GM18517 (cell line): Measurements from ENCODE around the gene ISM1.
"Not testable (repeated sequence)": the region's sequence is repeated elsewhere in the genome, so short reads cannot be mapped to it uniquely, and the experiment has no call there.

Experiments
- ATAC-seq: cut with Tn5 transposase; IDR thresholded peaks from one replicate; pipeline ENCODE4 v1.9.1; 2021; ENCODE audit warnings: mild to moderate bottlenecking, moderate library complexity; ENCODE audit not compliant: unreplicated experiment

Gene ISM1

DNA sequence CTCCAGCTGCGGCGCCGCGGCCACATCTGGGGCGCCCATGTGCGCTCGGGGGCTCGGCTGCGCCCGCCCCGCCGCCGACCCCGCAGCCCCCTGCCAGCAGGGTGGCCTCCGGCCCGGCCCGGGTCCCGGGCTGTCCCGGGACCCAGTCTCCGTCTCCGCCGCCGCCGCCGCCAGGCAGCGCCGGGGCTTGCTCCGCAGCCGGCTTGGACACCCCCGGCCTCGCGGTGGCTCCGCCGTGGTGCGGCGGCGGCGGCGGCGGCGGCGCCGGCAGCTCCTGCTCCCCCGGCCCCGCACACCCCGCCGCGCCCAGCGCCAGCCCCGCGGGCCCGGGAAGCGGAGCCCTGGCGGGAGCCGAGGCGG, 219 bp downstream of the ISM1 start:
- ATAC-seq: no peak

- ATAC-seq: peak; percentile 72
Observed at GRCh38 chr20:13221673-13222318, 722 bp downstream of the ISM1 start.

GRCh38 chr20:13222319-13222716, 1.2 kb downstream of the ISM1 start:
- no peak for ATAC-seq

- ATAC-seq: no peak
Observed at GRCh38 chr20:13223736-13224520, 2.9 kb downstream of the ISM1 start.

DNA sequence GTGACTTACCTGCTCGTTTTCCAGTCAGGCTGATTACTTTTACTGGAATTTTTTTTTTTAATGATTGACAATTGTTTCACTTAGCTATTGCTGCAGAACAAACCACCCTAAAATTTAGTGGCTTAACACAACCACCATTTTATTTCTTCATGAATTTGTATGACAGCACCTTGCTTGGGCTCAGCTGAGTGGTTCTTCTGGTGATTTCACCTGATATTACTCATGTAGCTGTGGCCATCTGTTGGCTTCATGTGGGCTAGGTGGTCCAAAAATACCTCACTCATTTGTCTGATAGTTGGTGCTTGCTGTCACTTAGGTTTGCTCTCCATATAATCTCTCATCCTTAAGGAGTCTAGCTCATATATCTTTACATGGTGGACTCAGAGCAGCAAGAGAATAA, 5.3 kb downstream of the ISM1 start:
- ATAC-seq: no peak

DNA sequence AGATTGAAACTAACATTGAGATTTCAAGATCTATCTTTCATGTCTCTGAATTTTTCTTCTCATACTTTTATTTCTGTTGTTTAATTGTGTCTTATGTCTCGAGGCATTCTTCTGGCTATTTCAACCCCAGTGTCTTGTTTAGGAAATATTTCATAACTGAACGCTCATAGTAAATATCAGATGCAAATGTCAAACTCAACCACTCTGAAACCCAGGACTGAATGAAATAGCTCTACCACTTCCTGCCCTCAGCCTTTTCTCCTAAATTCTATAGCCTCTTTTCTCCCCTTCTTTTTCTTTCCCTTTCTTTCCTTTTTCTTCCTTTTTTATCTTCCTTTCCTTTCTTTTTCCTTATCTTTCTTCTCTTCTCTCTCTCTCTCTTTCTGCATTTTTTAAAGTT, 7.7 kb downstream of the ISM1 start:
- ATAC-seq: no peak

DNA sequence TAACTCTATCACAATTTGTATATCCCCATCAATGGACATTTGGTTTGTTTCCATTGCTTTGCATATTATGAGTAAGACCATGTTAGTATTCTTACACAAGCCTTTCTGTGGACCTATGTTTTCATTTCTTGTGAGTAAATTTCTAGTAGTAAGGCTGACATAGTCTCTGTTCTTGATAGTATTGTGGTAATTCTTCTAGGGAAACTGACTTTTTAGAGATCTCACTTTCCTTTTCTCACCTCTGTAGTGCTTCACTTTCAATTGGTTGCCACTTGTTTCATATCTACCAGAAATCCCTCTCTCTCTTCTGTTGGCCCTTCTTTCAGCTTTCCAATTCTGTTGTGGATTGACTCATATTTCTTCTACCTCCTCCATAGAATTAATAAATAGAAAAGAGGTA, 8.5 kb downstream of the ISM1 start:
- ATAC-seq: peak; percentile 72

- ATAC-seq: no peak
Observed at GRCh38 chr20:13231031-13231752, 10.1 kb downstream of the ISM1 start.

DNA sequence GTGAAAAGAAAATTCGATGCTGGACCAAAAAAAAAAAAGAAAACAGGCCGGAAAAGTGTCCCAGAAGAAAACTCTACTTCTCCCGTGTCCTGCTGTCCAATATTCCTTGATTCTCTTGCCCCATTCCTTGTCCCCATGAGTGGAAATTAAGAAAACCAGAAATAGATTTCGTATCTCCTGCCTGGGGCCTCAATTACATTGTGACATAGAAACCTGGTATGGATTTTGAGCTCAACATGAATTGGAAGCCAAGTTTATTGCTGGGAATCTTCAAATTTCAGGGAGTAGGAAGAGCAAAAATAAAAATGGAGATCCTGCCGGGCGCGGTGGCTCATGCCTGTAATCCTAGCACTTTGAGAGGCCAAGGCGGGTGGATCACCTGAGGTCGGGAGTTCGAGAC, 11.9 kb downstream of the ISM1 start:
- no peak for ATAC-seq

DNA sequence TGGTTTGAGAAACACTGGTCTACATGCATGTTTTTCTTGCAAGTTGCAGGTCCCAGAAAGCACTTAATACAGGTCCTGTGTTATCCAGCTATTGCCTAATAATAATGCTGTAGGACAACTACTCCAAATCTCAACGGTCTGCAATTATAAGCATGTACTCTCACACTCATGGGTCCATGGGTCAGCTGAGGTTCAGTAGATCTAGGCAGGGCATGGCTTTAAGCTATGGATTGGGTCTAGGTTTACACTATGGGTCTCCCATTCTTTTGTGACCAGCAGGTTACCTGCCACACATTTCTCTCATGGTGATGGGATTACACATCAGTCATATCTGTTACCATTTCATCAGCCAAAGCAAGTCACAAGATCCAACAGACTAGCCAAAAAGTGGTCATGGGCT, 13.9 kb downstream of the ISM1 start:
- ATAC-seq: no peak

DNA sequence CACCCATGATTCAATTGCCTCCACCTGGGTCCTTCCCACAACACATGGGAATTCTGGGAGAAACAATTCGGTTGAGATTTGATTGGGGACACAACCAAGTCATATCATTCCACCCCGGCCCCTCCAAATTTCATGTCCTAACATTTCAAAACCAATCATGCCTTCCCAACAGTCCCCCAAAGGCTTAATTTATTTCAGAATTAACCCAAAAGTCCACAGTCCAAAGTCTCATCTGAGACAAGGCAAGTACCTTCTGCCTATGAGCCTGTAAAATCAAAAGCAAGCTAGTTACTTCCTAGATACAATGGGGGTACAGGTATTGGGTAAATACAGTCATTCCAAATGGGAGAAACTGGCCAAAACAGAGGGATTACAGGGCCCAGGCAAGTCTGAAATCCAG, 15.3 kb downstream of the ISM1 start:
- not testable (repeated sequence) for ATAC-seq

GRCh38 chr20:13236990-13237720, 16.1 kb downstream of the ISM1 start:
- no peak for ATAC-seq

DNA sequence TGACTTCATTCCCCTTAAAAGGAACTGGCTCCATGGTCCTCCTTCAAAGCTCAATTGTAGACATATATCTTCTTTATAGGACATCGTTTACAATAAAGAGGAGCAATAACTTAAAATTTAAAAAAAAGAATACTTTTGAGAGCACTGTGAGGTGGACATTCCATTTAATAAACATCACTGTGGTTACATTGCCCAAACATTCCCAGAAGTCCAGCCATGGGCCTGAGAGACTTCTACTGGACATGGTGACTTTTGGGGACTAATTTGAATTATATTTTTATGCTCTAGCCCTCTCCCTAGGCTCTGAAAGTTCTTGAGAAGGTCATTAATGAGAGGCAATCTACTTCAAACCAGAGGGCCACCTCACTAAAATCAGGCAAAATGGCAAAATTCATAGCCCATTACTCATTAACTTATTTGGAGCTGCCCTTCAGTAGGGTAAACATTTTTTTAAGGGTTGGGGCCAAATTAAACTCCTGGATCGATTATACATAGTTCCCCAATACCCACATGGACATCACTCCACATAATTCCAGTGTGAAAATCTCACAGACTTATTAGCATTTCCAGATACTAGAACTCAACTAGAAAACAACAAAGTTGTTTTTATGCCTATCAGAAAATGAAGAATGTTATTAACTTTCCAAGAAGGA, 17.1 kb downstream of the ISM1 start:
- no peak for ATAC-seq

GRCh38 chr20:13243826-13244376, 22.8 kb downstream of the ISM1 start:
- ATAC-seq: no peak

DNA sequence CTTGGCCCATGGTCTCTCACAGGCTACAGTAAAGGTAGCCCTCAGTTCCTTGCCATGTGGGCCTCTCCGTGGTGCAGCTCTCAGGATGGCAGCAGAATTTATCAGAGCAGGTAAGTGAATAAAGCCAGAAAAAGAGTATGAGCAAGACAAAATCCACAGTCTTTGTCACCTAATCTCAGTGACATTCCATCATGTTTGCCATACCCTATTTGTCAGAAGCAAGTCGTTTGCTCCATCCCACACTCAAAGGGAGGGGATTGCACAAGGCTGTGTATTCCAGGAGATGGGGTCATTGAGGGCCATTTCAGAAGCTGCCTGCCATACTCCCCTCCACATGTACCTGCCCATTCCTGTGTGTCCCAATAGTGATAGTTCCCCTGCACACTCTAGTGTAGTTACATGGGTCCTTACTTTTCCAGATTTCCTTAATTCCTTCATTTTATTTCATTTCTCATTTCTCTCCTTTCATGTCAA, 24.2 kb downstream of the ISM1 start:
- ATAC-seq: no peak

GRCh38 chr20:13249118-13249797, 28.2 kb downstream of the ISM1 start:
- no peak for ATAC-seq

DNA sequence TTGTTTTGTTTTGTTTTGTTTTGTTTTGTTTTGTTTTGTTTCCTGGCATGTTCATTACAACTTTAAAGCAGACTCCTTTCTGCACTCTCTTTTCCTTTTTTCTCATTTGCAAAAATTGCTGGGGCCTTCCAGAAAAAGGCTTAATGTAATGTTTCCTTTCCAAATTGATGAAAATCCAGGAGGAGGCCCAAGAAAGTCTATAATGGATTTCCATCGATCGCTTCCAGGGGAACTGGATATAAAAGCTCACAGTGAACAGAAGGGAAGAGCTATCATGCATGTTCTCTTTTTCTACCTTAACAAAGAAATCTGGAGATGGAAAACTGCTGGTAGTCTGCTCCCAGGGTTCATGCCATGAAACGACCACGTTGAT, 28.7 kb downstream of the ISM1 start:
- ATAC-seq: no peak

GRCh38 chr20:13250251-13250650, 29.2 kb downstream of the ISM1 start:
- ATAC-seq: no peak

DNA sequence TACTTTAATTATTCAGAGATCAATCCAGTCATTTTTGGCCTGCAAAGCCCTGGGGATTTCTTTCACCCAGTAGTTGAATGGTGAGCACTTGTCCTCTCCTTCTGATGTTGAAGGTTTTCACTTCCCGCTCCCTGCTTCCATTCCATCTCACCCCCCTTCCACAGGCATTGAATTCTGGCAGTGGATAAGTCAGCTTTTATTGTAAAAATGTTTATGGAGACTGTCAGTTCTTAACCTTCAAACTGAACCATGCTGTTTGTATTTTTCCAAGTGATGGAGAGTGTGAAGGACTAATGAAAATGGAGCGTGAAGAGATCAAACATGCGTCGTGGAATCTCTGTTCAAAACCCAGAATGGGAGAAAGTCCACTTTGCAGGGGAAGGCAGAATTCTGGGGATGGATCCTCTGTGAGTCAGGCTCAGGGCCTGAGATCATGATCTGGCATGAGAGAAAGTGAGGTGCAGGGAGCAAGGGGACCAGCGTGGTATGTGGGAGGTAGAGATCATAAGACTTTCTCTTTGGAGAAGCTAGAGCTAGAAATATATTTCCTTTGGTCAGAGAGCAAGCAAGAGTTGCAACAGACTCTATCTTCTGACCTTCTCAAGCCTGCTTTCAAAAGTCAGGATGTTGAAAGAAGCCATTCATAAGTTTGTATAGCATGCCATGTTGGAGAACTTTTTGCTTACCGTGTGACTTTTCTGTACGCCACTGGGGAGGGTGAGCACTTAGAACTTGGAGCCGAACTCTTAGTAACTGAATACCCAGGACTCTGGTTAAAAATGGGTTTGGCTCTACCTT, 30.2 kb downstream of the ISM1 start:
- no peak for ATAC-seq
